Type B pancreatic cell (in vitro differentiated cells): ENCODE results near the gene HRC. TPM values are rescaled to one million over a fixed set of nuclear protein-coding genes. Genes with fewer than 3 reads are reported as not detected.

Source experiments
- DNase-seq: peaks from one replicate; pipeline ENCODE4 v3.0.0; 2021; ENCODE audit warnings: mixed read lengths; ENCODE audit not compliant: unreplicated experiment; ENCODE audit errors: extremely low spot score
- H3K27ac Mint-ChIP-seq: 2 replicates; pipeline ENCODE4 v1.8.0; 2021; ENCODE audit warnings: mild to moderate bottlenecking, mixed read lengths
- H3K27me3 Mint-ChIP-seq: 2 replicates; pipeline ENCODE4 v1.8.0; 2021; ENCODE audit warnings: mixed read lengths
- H3K36me3 Mint-ChIP-seq: 2 replicates; pipeline ENCODE4 v1.8.0; 2021; ENCODE audit warnings: mixed read lengths
- H3K4me1 Mint-ChIP-seq: one replicate; pipeline ENCODE4 v1.8.0; 2021; ENCODE audit warnings: mixed read lengths; ENCODE audit not compliant: unreplicated experiment
- H3K4me3 Mint-ChIP-seq: 2 replicates; pipeline ENCODE4 v1.8.0; 2021; ENCODE audit warnings: mild to moderate bottlenecking, mixed read lengths
- H3K9me3 Mint-ChIP-seq: 2 replicates; pipeline ENCODE4 v1.8.0; 2021; ENCODE audit warnings: mixed read lengths
- CTCF ChIP-seq: fragments of 200-600 bp; sonication (generic); conservative IDR thresholded peaks from 2 replicates; pipeline ENCODE4 v1.5.0; 2021; ENCODE audit warnings: antibody characterized with exemption, mild to moderate bottlenecking
- total RNA-seq: library from RNA; stranded (reverse); gene quantifications from 2 replicates; pipeline ENCODE4 v1.2.1, GENCODE V29; 2021; ENCODE audit warnings: low replicate concordance

The HRC gene
- total RNA-seq, 1 donor from 2014 or later = 3.2 TPM

- Mint-ChIP-seq H3K4me3 (no peak overlapping the region), H3K27me3 (no peaks in the 10 kb centered on the region), H3K9me3 (no peaks in the 10 kb centered on the region), H3K36me3 (peaks cover 6% of the 10 kb centered on the region), H3K4me1 (no peaks in the 10 kb centered on the region), H3K27ac (no peak overlapping the region)
- DNase-seq = no peak
- no peak for TF ChIP-seq CTCF
These were observed 12.7 kb upstream of the HRC start for GRCh38 chr19:49167857-49168409.

- Mint-ChIP-seq H3K4me3 (no peak overlapping the region), H3K27me3 (no peaks in the 10 kb centered on the region), H3K27ac (peak overlapping the region; percentile 70), H3K4me1 (peaks cover 2% of the 10 kb centered on the region), H3K36me3 (peaks cover 5% of the 10 kb centered on the region), H3K9me3 (no peaks in the 10 kb centered on the region)
- no peak for DNase-seq
- TF ChIP-seq CTCF = no peak
These were observed 10.7 kb upstream of the HRC start for GRCh38 chr19:49165865-49166301.

- Mint-ChIP-seq H3K27ac (peak overlapping the region; percentile 70), H3K9me3 (no peaks in the 10 kb centered on the region), H3K36me3 (peaks cover 7% of the 10 kb centered on the region), H3K4me3 (no peak overlapping the region), H3K27me3 (no peaks in the 10 kb centered on the region), H3K4me1 (peaks cover 7% of the 10 kb centered on the region)
- DNase-seq = no peak
- no peak for TF ChIP-seq CTCF
These were observed 10.0 kb upstream of the HRC start for GRCh38 chr19:49165111-49165750.

- no peak for DNase-seq
- TF ChIP-seq CTCF = no peak
- Mint-ChIP-seq H3K27me3 (peaks cover 3% of the 10 kb centered on the region), H3K9me3 (no peaks in the 10 kb centered on the region), H3K4me1 (peaks cover 14% of the 10 kb centered on the region), H3K36me3 (peaks cover 7% of the 10 kb centered on the region), H3K27ac (no peak overlapping the region), H3K4me3 (no peak overlapping the region)
These were observed 6.8 kb upstream of the HRC start for GRCh38 chr19:49161987-49162386.

- no peak for DNase-seq
- H3K4me1 Mint-ChIP-seq = peaks cover 20% of the 10 kb centered on the region
- H3K4me3 Mint-ChIP-seq = peak overlapping the region; percentile 35
- no peak for TF ChIP-seq CTCF
- H3K27ac Mint-ChIP-seq = no peak overlapping the region
- H3K9me3 Mint-ChIP-seq = no peaks in the 10 kb centered on the region
- H3K27me3 Mint-ChIP-seq = peaks cover 5% of the 10 kb centered on the region
- peaks cover 7% of the 10 kb centered on the region for H3K36me3 Mint-ChIP-seq
These were observed 5.4 kb upstream of the HRC start for GRCh38 chr19:49160450-49161189.
